Right atrium auricular region (tissue), 2 donors: ENCODE measurements around the gene KCNE4. TPM values are rescaled to one million over a fixed set of nuclear protein-coding genes. Genes with fewer than 3 reads are reported as not detected.

Source experiments
- DNase-seq: peaks from one replicate; pipeline ENCODE4 v3.0.0-alpha.2; 2019; ENCODE audit warnings: low spot score
- H3K27ac ChIP-seq, 2 donors: fragments of 200-600 bp; sonication (generic); 1 replicate in 1 of 2; 2 replicates in 1 of 2; pipeline ENCODE4 v1.5.1; 2016 to 2019
- H3K27me3 ChIP-seq, 2 donors: fragments of 200-600 bp; sonication (generic); one replicate each; pipeline versions ENCODE4 v1.5.1 to v1.6.0; 2017 to 2019
- H3K36me3 ChIP-seq: fragments of 200-600 bp; sonication (generic); one replicate; pipeline ENCODE4 v1.5.1; 2016
- H3K4me1 ChIP-seq, 2 donors: fragments of 200-600 bp; sonication (generic); one replicate each; pipeline versions ENCODE4 v1.5.1 to v1.6.0; 2017 to 2019
- H3K4me3 ChIP-seq, 2 donors: fragments of 200-600 bp; sonication (generic); 1 replicate in 1 of 2; 2 replicates in 1 of 2; pipeline ENCODE4 v1.5.1; 2017 to 2019; ENCODE audit warnings: mild to moderate bottlenecking in 1 of 2, moderate library complexity in 1 of 2
- H3K9me3 ChIP-seq, 2 donors: fragments of 200-600 bp; sonication (generic); one replicate each; pipeline ENCODE4 v1.5.1; 2019
- CTCF ChIP-seq, 2 donors: fragments of 200-600 bp; sonication (generic); IDR thresholded peaks; one replicate each; pipeline ENCODE4 v1.5.1; 2019; ENCODE audit warnings: antibody characterized with exemption in 2 of 2
- total RNA-seq, 2 donors: library from RNA; depleted of rRNA; stranded (reverse); fragments of >200 nt; gene quantifications; one replicate each; pipeline ENCODE4 v1.1.0, GENCODE V29; 2016

The KCNE4 gene
- total RNA-seq, 2 donors from 2014 or later = 3.4 to 4.0 TPM

DNA sequence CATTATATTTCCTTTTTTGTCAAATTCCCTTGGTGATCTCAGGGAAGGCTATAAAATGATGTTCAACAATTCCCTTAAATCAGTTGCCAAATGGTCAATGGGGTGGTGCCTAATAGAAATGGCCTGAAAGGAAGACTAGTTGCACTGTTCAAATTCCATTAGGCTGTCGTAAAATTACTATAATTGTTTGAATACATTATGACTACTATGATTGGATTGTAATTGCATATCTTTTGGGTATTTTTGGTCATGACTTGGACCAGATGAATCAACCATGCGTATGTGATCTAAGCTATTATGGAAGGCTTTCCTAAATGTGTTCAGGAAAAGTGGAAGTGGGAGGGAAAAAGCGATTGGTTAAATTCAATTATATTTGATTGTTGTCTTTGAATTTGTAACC is 41.3 kb upstream of the KCNE4 start:
- Histone ChIP-seq H3K4me1 (no peaks in the 10 kb centered on the region), H3K36me3 (no peaks in the 10 kb centered on the region), H3K27me3 (no peaks in the 10 kb centered on the region), H3K4me3 (no peak overlapping the region), H3K27ac (no peak overlapping the region), H3K9me3 (no peaks in the 10 kb centered on the region)
- DNase-seq = no peak
- no peak for TF ChIP-seq CTCF (IDR thresholded peaks at IDR 0.05)

DNA sequence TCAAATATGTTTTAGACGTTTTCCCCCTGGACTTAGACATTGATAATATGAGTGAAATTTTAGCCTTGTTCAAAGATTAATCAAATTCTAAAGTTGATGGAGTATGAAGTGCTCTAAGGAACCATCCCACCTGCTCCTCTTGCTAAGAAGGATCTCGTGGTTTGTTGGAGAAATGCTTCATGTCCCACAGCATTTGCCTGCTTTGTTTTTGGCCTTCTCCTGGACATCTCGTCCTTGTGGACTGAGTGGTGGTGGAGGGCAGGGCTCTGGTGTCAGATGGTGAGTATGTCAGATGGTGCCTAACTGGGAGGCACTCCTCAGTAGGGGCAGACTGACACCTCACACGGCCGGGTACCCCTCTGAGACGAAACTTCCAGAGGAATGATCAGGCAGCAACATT is 39.7 kb upstream of the KCNE4 start:
- no peak for TF ChIP-seq CTCF (IDR thresholded peaks at IDR 0.05)
- no peaks in the 10 kb centered on the region for H3K4me1 ChIP-seq
- H3K36me3 ChIP-seq = no peaks in the 10 kb centered on the region
- no peak overlapping the region for H3K27ac ChIP-seq
- no peak for DNase-seq
- H3K9me3 ChIP-seq = no peaks in the 10 kb centered on the region
- no peaks in the 10 kb centered on the region for H3K27me3 ChIP-seq
- no peak overlapping the region for H3K4me3 ChIP-seq

DNA sequence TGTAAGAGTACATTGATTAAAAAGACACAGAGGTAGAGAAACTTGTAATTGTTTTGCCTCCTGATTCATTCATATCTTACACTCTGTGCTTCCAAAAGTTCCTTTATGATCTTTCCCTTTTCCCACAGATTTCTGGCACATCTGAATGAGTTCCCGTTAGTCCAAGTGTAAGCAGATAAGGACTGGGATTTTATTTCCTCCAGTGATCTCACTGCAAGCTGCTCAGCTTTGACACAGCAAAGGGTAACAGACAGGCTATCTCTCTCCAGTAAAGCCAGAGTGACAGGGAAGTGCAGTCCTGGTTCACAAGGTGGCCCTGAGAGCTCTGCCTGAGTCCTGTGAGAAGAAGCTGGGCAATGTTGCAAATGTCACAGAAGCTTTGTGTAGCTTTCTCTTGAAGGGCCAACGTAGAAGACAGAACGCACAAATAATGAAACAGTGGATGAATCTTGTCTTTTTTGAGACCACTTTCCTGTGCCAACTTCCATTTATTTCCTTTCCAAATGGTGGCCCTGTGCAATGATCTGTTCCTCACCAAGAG is 32.5 kb upstream of the KCNE4 start:
- no peak overlapping the region for H3K27ac ChIP-seq
- no peak overlapping the region for H3K4me3 ChIP-seq
- no peaks in the 10 kb centered on the region for H3K36me3 ChIP-seq
- no peak for TF ChIP-seq CTCF (IDR thresholded peaks at IDR 0.05)
- H3K27me3 ChIP-seq = no peaks in the 10 kb centered on the region
- no peaks in the 10 kb centered on the region for H3K9me3 ChIP-seq
- no peaks in the 10 kb centered on the region for H3K4me1 ChIP-seq
- no peak for DNase-seq

- Histone ChIP-seq H3K27ac (no peak overlapping the region), H3K9me3 (no peaks in the 10 kb centered on the region), H3K27me3 (no peaks in the 10 kb centered on the region), H3K36me3 (no peaks in the 10 kb centered on the region), H3K4me1 (no peaks in the 10 kb centered on the region), H3K4me3 (no peak overlapping the region)
- DNase-seq = no peak
- no peak for TF ChIP-seq CTCF (IDR thresholded peaks at IDR 0.05)
Measured at GRCh38 chr2:223019987-223020717, 31.8 kb upstream of the KCNE4 start.

- no peak for DNase-seq
- Histone ChIP-seq H3K4me1 (no peaks in the 10 kb centered on the region), H3K36me3 (no peaks in the 10 kb centered on the region), H3K9me3 (no peaks in the 10 kb centered on the region), H3K27ac (no peak overlapping the region), H3K4me3 (no peak overlapping the region), H3K27me3 (no peaks in the 10 kb centered on the region)
- no peak for TF ChIP-seq CTCF (IDR thresholded peaks at IDR 0.05)
Measured at GRCh38 chr2:223020971-223021675, 30.9 kb upstream of the KCNE4 start.
